IPS-18c (cell line): ENCODE measurements around the gene MORN2.

Source experiments
- H3K4me3 ChIP-seq: 2 replicates; pipeline ENCODE4 v1.7.0; 2013; ENCODE audit warnings: low read depth, mild to moderate bottlenecking, low read length, moderate library complexity; ENCODE audit not compliant: insufficient read depth
- H3K9me3 ChIP-seq: one replicate; pipeline ENCODE4 v1.6.1; 2013; ENCODE audit warnings: mild to moderate bottlenecking, low read length, moderate library complexity; ENCODE audit not compliant: control insufficient read depth, insufficient read depth

Gene MORN2

GRCh38 chr2:38886063-38886462 lies 10.3 kb downstream of the MORN2 start:
- H3K4me3 ChIP-seq: no peak overlapping the region
- H3K9me3 ChIP-seq: no peaks in the 10 kb centered on the region

GRCh38 chr2:38887347-38887746 lies 11.6 kb downstream of the MORN2 start:
- no peaks in the 10 kb centered on the region for H3K9me3 ChIP-seq
- no peak overlapping the region for H3K4me3 ChIP-seq

- Histone ChIP-seq H3K9me3 (no peaks in the 10 kb centered on the region), H3K4me3 (no peak overlapping the region)
These were observed 12.3 kb downstream of the MORN2 start for GRCh38 chr2:38887902-38888554.

GRCh38 chr2:38889045-38889444 lies 13.3 kb downstream of the MORN2 start:
- H3K4me3 ChIP-seq: no peak overlapping the region
- H3K9me3 ChIP-seq: no peaks in the 10 kb centered on the region

- Histone ChIP-seq H3K9me3 (no peaks in the 10 kb centered on the region), H3K4me3 (no peak within 1 kb of the TSS)
These were observed 13.8 kb downstream of the MORN2 start, which contains the start of gene ARHGEF33 for GRCh38 chr2:38889575-38889974. Gene ARHGEF33 (plus strand): TSS chr2:38889875. CDS start chr2:38919448, 29,573 bp downstream.

- no peak overlapping the region for H3K4me3 ChIP-seq
- no peaks in the 10 kb centered on the region for H3K9me3 ChIP-seq
These were observed 17.0 kb downstream of the MORN2 start for GRCh38 chr2:38892819-38893218.

- Histone ChIP-seq H3K9me3 (no peaks in the 10 kb centered on the region), H3K4me3 (no peak overlapping the region)
These were observed 22.5 kb downstream of the MORN2 start for GRCh38 chr2:38898256-38898655.

- H3K9me3 ChIP-seq: no peaks in the 10 kb centered on the region
- no peak overlapping the region for H3K4me3 ChIP-seq
These were observed 24.9 kb downstream of the MORN2 start for GRCh38 chr2:38900726-38901125.

GRCh38 chr2:38905251-38905650 lies 29.5 kb downstream of the MORN2 start:
- H3K9me3 ChIP-seq: no peaks in the 10 kb centered on the region
- no peak overlapping the region for H3K4me3 ChIP-seq

GRCh38 chr2:38907242-38907641 lies 31.5 kb downstream of the MORN2 start:
- H3K4me3 ChIP-seq: no peak overlapping the region
- no peaks in the 10 kb centered on the region for H3K9me3 ChIP-seq

- H3K4me3 ChIP-seq: no peak overlapping the region
- H3K9me3 ChIP-seq: no peaks in the 10 kb centered on the region
These were observed 32.2 kb downstream of the MORN2 start for GRCh38 chr2:38907743-38908562.

- Histone ChIP-seq H3K4me3 (no peak overlapping the region), H3K9me3 (no peaks in the 10 kb centered on the region)
These were observed 34.1 kb downstream of the MORN2 start for GRCh38 chr2:38909872-38910271.

- no peak overlapping the region for H3K4me3 ChIP-seq
- no peaks in the 10 kb centered on the region for H3K9me3 ChIP-seq
These were observed 35.4 kb downstream of the MORN2 start for GRCh38 chr2:38911191-38911590.

GRCh38 chr2:38912619-38913018 lies 36.8 kb downstream of the MORN2 start:
- Histone ChIP-seq H3K4me3 (no peak overlapping the region), H3K9me3 (no peaks in the 10 kb centered on the region)

GRCh38 chr2:38922389-38922788 lies 46.6 kb downstream of the MORN2 start:
- Histone ChIP-seq H3K4me3 (no peak overlapping the region), H3K9me3 (no peaks in the 10 kb centered on the region)

GRCh38 chr2:38922902-38923301 lies 47.1 kb downstream of the MORN2 start:
- H3K4me3 ChIP-seq: no peak overlapping the region
- H3K9me3 ChIP-seq: no peaks in the 10 kb centered on the region

- Histone ChIP-seq H3K9me3 (no peaks in the 10 kb centered on the region), H3K4me3 (no peak overlapping the region)
These were observed 50.2 kb downstream of the MORN2 start for GRCh38 chr2:38925982-38926381.

GRCh38 chr2:38930600-38930999 lies 54.8 kb downstream of the MORN2 start:
- H3K4me3 ChIP-seq: no peak overlapping the region
- no peaks in the 10 kb centered on the region for H3K9me3 ChIP-seq
